Large intestine (tissue), 3 donors: ENCODE measurements around the gene HSFX3. TPM values are rescaled to one million over a fixed set of nuclear protein-coding genes. Genes with fewer than 3 reads are reported as not detected.
"Not testable (repeated sequence)": the region's sequence is repeated elsewhere in the genome, so short reads cannot be mapped to it uniquely, and the experiment has no call there.

Experiments
- DNase-seq, 2 donors: peaks; one replicate each; pipeline versions ENCODE4 v3.0.0 to v3.0.0-alpha.2; 2013
- H3K27ac ChIP-seq: one replicate; pipeline ENCODE4 v1.5.1; 2013; ENCODE audit warnings: low read length
- H3K27me3 ChIP-seq: 2 replicates; pipeline ENCODE4 v1.6.1; 2013; ENCODE audit warnings: low read length; ENCODE audit not compliant: control insufficient read depth, insufficient read depth
- H3K36me3 ChIP-seq: 2 replicates; pipeline ENCODE4 v1.6.1; 2013; ENCODE audit warnings: low read length; ENCODE audit not compliant: control insufficient read depth, insufficient read depth
- H3K4me1 ChIP-seq: one replicate; pipeline ENCODE4 v1.6.1; 2013; ENCODE audit warnings: low read length; ENCODE audit not compliant: control insufficient read depth, insufficient read depth
- H3K4me3 ChIP-seq: one replicate; pipeline ENCODE4 v1.5.1; 2013; ENCODE audit warnings: low read length
- H3K9me3 ChIP-seq: one replicate; pipeline ENCODE4 v1.6.1; 2013; ENCODE audit warnings: mild to moderate bottlenecking, low read depth, low read length, moderate library complexity; ENCODE audit not compliant: control insufficient read depth
- WGBS: methylation state at CpG from one replicate; pipeline ENCODE4 v1.1.5; 2013; ENCODE audit warnings: low lambda C conversion rate; ENCODE audit not compliant: insufficient coverage; 5-methylcytosine and 5-hydroxymethylcytosine counted together
- polyA plus RNA-seq: library from polyadenylated mRNA; unstranded; fragments of 120-200 nt; gene quantifications from one replicate; pipeline ENCODE4 v1.2.1, GENCODE V29; 2013

The HSFX3 gene
- polyA plus RNA-seq, 1 donor: not detected

GRCh38 chrX:149504915-149505651 is 44.6 kb downstream of the HSFX3 start, which contains the start of gene IDS:
Gene IDS (minus strand): TSS chrX:149505306. CDS start chrX:149505137, 169 bp downstream.
- Histone ChIP-seq H3K4me3 (peak within 1 kb of the TSS; percentile 81), H3K27ac (peak within 1 kb of the TSS; percentile 77), H3K36me3 (peaks cover 18% of the 10 kb centered on the region), H3K9me3 (no peaks in the 10 kb centered on the region), H3K4me1 (peaks cover 6% of the 10 kb centered on the region), H3K27me3 (no peaks in the 10 kb centered on the region)
- no CpG with 5 or more reads among the region's 54 CpGs for WGBS
- peak; percentile 83 to 89 for DNase-seq

- Histone ChIP-seq H3K27me3 (no peaks in the 10 kb centered on the region), H3K36me3 (peaks cover 23% of the 10 kb centered on the region), H3K4me3 (peak overlapping the region; percentile 81), H3K4me1 (peaks cover 6% of the 10 kb centered on the region), H3K9me3 (no peaks in the 10 kb centered on the region), H3K27ac (peak overlapping the region; percentile 77)
- DNase-seq: peak in 1 of 2 donors; percentile 29
- WGBS: 42% methylated on average over 4 of the region's 10 CpGs
These were observed 45.4 kb downstream of the HSFX3 start for GRCh38 chrX:149504226-149504914.

- H3K27ac ChIP-seq, DNase-seq: not testable (repeated sequence)
- WGBS: no CpG with 5 or more reads among the region's 10 CpGs
These were observed 46.3 kb downstream of the HSFX3 start for GRCh38 chrX:149503446-149503845.

GRCh38 chrX:149502923-149503322 is 46.8 kb downstream of the HSFX3 start:
- not testable (repeated sequence) for H3K27me3 ChIP-seq, DNase-seq, H3K4me3 ChIP-seq, H3K9me3 ChIP-seq, H3K4me1 ChIP-seq, H3K27ac ChIP-seq
- WGBS: no CpG with 5 or more reads among the region's 5 CpGs
- peaks cover 25% of the 10 kb centered on the region for H3K36me3 ChIP-seq

More at GRCh38 chrX:149503446-149503845, 46.3 kb downstream of the HSFX3 start:
- not testable (repeated sequence) for H3K27me3 ChIP-seq, H3K4me1 ChIP-seq, H3K9me3 ChIP-seq, H3K4me3 ChIP-seq
- peaks cover 23% of the 10 kb centered on the region for H3K36me3 ChIP-seq

- Histone ChIP-seq H3K36me3 (peaks cover 49% of the 10 kb centered on the region), H3K27me3 (no peaks in the 10 kb centered on the region), H3K4me3 (no peak overlapping the region)
These were observed 50.0 kb downstream of the HSFX3 start for GRCh38 chrX:149499766-149500165.

GRCh38 chrX:149498767-149499166 is 51.0 kb downstream of the HSFX3 start:
- 88% methylated on average over 1 of the region's 4 CpGs for WGBS
- H3K9me3 ChIP-seq: no peaks in the 10 kb centered on the region
- no peak overlapping the region for H3K27ac ChIP-seq
- H3K36me3 ChIP-seq: peaks cover 55% of the 10 kb centered on the region
- no peaks in the 10 kb centered on the region for H3K27me3 ChIP-seq
- peaks cover 14% of the 10 kb centered on the region for H3K4me1 ChIP-seq
- H3K4me3 ChIP-seq: no peak overlapping the region
- no peak for DNase-seq

More at GRCh38 chrX:149499766-149500165, 50.0 kb downstream of the HSFX3 start:
- no CpG with 5 or more reads among the region's 5 CpGs for WGBS
- H3K27ac ChIP-seq: no peak overlapping the region
- peaks cover 8% of the 10 kb centered on the region for H3K4me1 ChIP-seq
- no peaks in the 10 kb centered on the region for H3K9me3 ChIP-seq
- DNase-seq: no peak

Other genes starting within 250 kb of the HSFX3 start
- gene IDS, start 44.6 kb downstream of the HSFX3 start, polyA plus RNA-seq: 45.0 TPM
- 18.6 TPM for gene EOLA1, start 8.9 kb downstream of the HSFX3 start, polyA plus RNA-seq
- gene MAGEA9B, start 37.5 kb upstream of the HSFX3 start, polyA plus RNA-seq: not detected
- gene HSFX2, start 45.4 kb upstream of the HSFX3 start, polyA plus RNA-seq: not detected
- 30.5 TPM for gene TMEM185A, start 81.9 kb upstream of the HSFX3 start, polyA plus RNA-seq
- not detected for gene MAGEA11, start 162.1 kb upstream of the HSFX3 start, polyA plus RNA-seq
- gene HSFX1, start 224.1 kb upstream of the HSFX3 start, polyA plus RNA-seq: 3.1 TPM
- gene MAGEA9, start 232.0 kb upstream of the HSFX3 start, polyA plus RNA-seq: not detected